ENCODE measurements around the gene PTPRB.

GRCh38 chr12:70686907-70687306 lies 49.7 kb upstream of the PTPRB start:
- TF ChIP-seq CTCF (IDR thresholded peaks at IDR 0.05) (no peak), POLR2A (IDR thresholded peaks at IDR 0.05) (no peak)
